ENCODE data around the gene ENTPD8. TPM values are rescaled to one million over a fixed set of nuclear protein-coding genes. Genes with fewer than 3 reads are reported as not detected.

The ENTPD8 gene
- total and polyA plus RNA-seq, 2 of the 4 experiments (the other 2 are of a cell fraction), result 0.07 TPM; not detected in 1

DNA sequence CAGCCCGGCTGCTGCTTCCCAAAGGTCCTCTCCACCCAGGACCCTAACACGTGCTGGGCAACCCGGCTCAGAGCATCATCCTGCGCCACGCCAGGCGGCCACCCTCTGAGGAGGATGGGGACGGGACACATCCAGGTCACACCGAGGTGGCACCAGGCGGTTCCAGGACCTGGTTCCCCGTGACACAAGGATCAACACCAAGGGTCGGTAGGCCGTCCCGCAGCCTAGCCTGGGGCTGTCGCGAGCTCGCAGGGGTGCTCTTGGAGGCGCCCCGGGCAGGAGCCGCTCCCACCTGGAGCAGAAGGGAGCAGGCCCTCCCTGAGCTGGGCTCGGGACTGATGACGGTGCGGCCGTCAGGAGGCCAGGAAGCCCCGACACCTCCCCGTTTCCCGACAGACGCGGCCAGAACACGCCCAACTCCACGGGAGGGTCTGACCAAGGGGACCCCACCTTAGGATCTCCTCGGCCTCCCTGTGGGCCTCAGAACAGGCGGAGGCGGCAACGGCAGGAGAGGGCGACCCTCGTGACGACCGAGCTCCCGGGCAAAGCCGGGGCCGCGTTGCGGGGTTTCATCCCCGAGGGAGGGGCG lies 24.5 kb downstream of the ENTPD8 start:
- no peak overlapping the region for H2BK120ac ChIP-seq (ENCODE audit: low read depth, low read length)
- no peak overlapping the region for H3K4me2 ChIP-seq (ENCODE audit: low read depth, low read length)
- H3K4ac ChIP-seq (ENCODE audit: low read depth, low read length), result no peak overlapping the region
- CTCF ChIA-PET, result no interaction called here
- in situ Hi-C loops (cut with MboI; ENCODE audit: low sequenced_read_pairs) (no loop called here), dilution Hi-C loops (cut with HindIII; ENCODE audit: low sequenced_read_pairs, unreplicated experiment) (no loop called here), intact Hi-C loops (cut with micrococcal nuclease) (no loop called here)
- no peak overlapping the region for H3K27ac ChIP-seq (ENCODE audit: insufficient read depth, low read length)
- ATAC-seq (ENCODE audit: low read depth) (no peak), DNase-seq (no peak)
- H2BK15ac ChIP-seq (ENCODE audit: low read depth, low read length), result no peak overlapping the region
- H3K79me1 ChIP-seq (ENCODE audit: low read depth in 1 of 2, low read length in 2 of 2), result peaks cover 23 to 48% of the 10 kb centered on the region in 2 experiments
- no peak overlapping the region for H2BK20ac ChIP-seq (ENCODE audit: low read depth, low read length)
- peak overlapping the region; percentile 11 for H2AFZ ChIP-seq (replicated peaks; ENCODE audit: low read length, poor library complexity)
- POLR2A ChIA-PET (ENCODE audit: unreplicated experiment), result no interaction called here
- H3K27me3 ChIP-seq (ENCODE audit: control insufficient read depth, insufficient read depth, low read length), result no peaks in the 10 kb centered on the region
- WGBS, 2 experiments (ENCODE audit: extremely low coverage in 2 of 2, insufficient read length in 1 of 2), result 94% methylated on average over 37 of the region's 45 CpGs; no CpG with 5 or more reads in 1 of the 2 experiments
- H4K8ac ChIP-seq (ENCODE audit: low read depth in 2 of 2, low read length in 2 of 2), result no peak overlapping the region
- peaks cover 13% of the 10 kb centered on the region for H3K4me1 ChIP-seq (ENCODE audit: control insufficient read depth, insufficient read depth, low read length)
- no peak overlapping the region for H3K23ac ChIP-seq (ENCODE audit: low read depth, low read length)
- TF ChIP-seq, protein P1, sequence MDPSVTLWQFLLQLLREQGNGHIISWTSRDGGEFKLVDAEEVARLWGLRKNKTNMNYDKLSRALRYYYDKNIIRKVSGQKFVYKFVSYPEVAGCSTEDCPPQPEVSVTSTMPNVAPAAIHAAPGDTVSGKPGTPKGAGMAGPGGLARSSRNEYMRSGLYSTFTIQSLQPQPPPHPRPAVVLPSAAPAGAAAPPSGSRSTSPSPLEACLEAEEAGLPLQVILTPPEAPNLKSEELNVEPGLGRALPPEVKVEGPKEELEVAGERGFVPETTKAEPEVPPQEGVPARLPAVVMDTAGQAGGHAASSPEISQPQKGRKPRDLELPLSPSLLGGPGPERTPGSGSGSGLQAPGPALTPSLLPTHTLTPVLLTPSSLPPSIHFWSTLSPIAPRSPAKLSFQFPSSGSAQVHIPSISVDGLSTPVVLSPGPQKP (IDR thresholded peaks at IDR 0.05; ENCODE audit: borderline replicate concordance, low read depth, low read length), result no peak
- TF ChIP-seq RFX5 (IDR thresholded peaks at IDR 0.05; ENCODE audit: low read depth, low read length) (no peak), CHD1 (IDR thresholded peaks at IDR 0.05; ENCODE audit: low read depth, low read length) (no peak), MXI1 (IDR thresholded peaks at IDR 0.05; ENCODE audit: borderline replicate concordance, low read depth, low read length) (no peak), SMC3 (IDR thresholded peaks at IDR 0.05; ENCODE audit: low read depth, low read length) (no peak), NFE2L2 (IDR thresholded peaks at IDR 0.05; ENCODE audit: low read depth, low read length) (no peak), RCOR1 (IDR thresholded peaks at IDR 0.05; ENCODE audit: insufficient replicate concordance, low read length) (no peak), MAFK (IDR thresholded peaks at IDR 0.05; ENCODE audit: low read depth, low read length) (no peak), FOS (IDR thresholded peaks at IDR 0.05; ENCODE audit: low read depth, low read length) (no peak), CEBPB (IDR thresholded peaks at IDR 0.05; ENCODE audit: low read depth, low read length) (no peak), POLR2A (IDR thresholded peaks at IDR 0.05; ENCODE audit: low read depth, low read length) (no peak), MAZ (IDR thresholded peaks at IDR 0.05; ENCODE audit: borderline replicate concordance, low read depth, low read length) (no peak), BHLHE40 (IDR thresholded peaks at IDR 0.05; ENCODE audit: low read depth, low read length) (no peak), RAD21 (IDR thresholded peaks at IDR 0.05; ENCODE audit: low read length) (no peak)
- TF ChIP-seq, protein P2, sequence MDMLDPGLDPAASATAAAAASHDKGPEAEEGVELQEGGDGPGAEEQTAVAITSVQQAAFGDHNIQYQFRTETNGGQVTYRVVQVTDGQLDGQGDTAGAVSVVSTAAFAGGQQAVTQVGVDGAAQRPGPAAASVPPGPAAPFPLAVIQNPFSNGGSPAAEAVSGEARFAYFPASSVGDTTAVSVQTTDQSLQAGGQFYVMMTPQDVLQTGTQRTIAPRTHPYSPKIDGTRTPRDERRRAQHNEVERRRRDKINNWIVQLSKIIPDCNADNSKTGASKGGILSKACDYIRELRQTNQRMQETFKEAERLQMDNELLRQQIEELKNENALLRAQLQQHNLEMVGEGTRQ (IDR thresholded peaks at IDR 0.05; ENCODE audit: low read depth, low read length), result no peak
- TF ChIP-seq, protein P3, sequence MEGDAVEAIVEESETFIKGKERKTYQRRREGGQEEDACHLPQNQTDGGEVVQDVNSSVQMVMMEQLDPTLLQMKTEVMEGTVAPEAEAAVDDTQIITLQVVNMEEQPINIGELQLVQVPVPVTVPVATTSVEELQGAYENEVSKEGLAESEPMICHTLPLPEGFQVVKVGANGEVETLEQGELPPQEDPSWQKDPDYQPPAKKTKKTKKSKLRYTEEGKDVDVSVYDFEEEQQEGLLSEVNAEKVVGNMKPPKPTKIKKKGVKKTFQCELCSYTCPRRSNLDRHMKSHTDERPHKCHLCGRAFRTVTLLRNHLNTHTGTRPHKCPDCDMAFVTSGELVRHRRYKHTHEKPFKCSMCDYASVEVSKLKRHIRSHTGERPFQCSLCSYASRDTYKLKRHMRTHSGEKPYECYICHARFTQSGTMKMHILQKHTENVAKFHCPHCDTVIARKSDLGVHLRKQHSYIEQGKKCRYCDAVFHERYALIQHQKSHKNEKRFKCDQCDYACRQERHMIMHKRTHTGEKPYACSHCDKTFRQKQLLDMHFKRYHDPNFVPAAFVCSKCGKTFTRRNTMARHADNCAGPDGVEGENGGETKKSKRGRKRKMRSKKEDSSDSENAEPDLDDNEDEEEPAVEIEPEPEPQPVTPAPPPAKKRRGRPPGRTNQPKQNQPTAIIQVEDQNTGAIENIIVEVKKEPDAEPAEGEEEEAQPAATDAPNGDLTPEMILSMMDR (conservative IDR thresholded peaks at IDR 0.05; ENCODE audit: low read depth, low read length), result no peak
- H4K5ac ChIP-seq (ENCODE audit: low read depth, low read length), result no peak overlapping the region
- H3K9me3 ChIP-seq (ENCODE audit: control insufficient read depth, insufficient read depth, low read length), result no peaks in the 10 kb centered on the region
- no peak overlapping the region for H4K91ac ChIP-seq (ENCODE audit: insufficient read depth, low read depth, low read length)
- no peak overlapping the region for H3K56ac ChIP-seq (ENCODE audit: extremely low read depth, insufficient read depth, low read length)
- no peak overlapping the region for H3K14ac ChIP-seq (replicated peaks; ENCODE audit: low read depth, low read length)
- H3K9me1 ChIP-seq (ENCODE audit: insufficient read depth, low read length), result peaks cover 12% of the 10 kb centered on the region
- H3K36me3 ChIP-seq (ENCODE audit: control insufficient read depth, insufficient read depth, low read length), result peaks cover 3% of the 10 kb centered on the region; the same call in 1 of the 2 replicates
- no peak overlapping the region for H2BK5ac ChIP-seq (ENCODE audit: low read depth, low read length, poor library complexity, severe bottlenecking)
- H2AK5ac ChIP-seq (ENCODE audit: low read depth, low read length), result no peak overlapping the region
- no peak overlapping the region for H3K18ac ChIP-seq (ENCODE audit: low read depth, low read length)
- no peak overlapping the region for H3K9ac ChIP-seq (ENCODE audit: low read depth, low read length)
- no TSS peak for BruUV-seq (replicated peaks)
- H3K4me3 ChIP-seq (ENCODE audit: insufficient read depth, low read depth, low read length), result no peak overlapping the region
- no peaks in the 10 kb centered on the region for H4K20me1 ChIP-seq (ENCODE audit: insufficient read depth, low read length)
- no peak overlapping the region for H2AK9ac ChIP-seq (replicated peaks; ENCODE audit: low read depth, low read length, poor library complexity)

Data from IMR-90 (cell line).